HG02943 (cell line): ENCODE results near the gene NCOA6.
"Not testable (repeated sequence)": the region's sequence is repeated elsewhere in the genome, so short reads cannot be mapped to it uniquely, and the experiment has no call there.

ENCODE experiments used
- ATAC-seq: cut with Tn5 transposase; IDR thresholded peaks from one replicate; pipeline ENCODE4 v1.9.1; 2021; ENCODE audit warnings: mild to moderate bottlenecking, low read depth, moderate library complexity; ENCODE audit not compliant: unreplicated experiment

NCOA6 gene

GRCh38 chr20:34831936-34832335, 6.5 kb upstream of the NCOA6 start:
- no peak for ATAC-seq

GRCh38 chr20:34829191-34829590, 3.7 kb upstream of the NCOA6 start:
- ATAC-seq: no peak

- no peak for ATAC-seq
Observed at GRCh38 chr20:34824806-34825529, 483 bp downstream of the NCOA6 start.

- no peak for ATAC-seq
Observed at GRCh38 chr20:34824452-34824805, 1.0 kb downstream of the NCOA6 start.

GRCh38 chr20:34824026-34824425, 1.4 kb downstream of the NCOA6 start:
- ATAC-seq: no peak

GRCh38 chr20:34820805-34821578, 4.5 kb downstream of the NCOA6 start:
- no peak for ATAC-seq

GRCh38 chr20:34817801-34818200, 7.7 kb downstream of the NCOA6 start:
- no peak for ATAC-seq

GRCh38 chr20:34817072-34817471, 8.4 kb downstream of the NCOA6 start:
- no peak for ATAC-seq

GRCh38 chr20:34815636-34816035, 9.8 kb downstream of the NCOA6 start:
- no peak for ATAC-seq

- no peak for ATAC-seq
Observed at GRCh38 chr20:34808583-34808982, 16.9 kb downstream of the NCOA6 start.

- not testable (repeated sequence) for ATAC-seq
Observed at GRCh38 chr20:34807944-34808465, 17.4 kb downstream of the NCOA6 start.

- ATAC-seq: no peak
Observed at GRCh38 chr20:34806255-34806654, 19.2 kb downstream of the NCOA6 start.

GRCh38 chr20:34798871-34799270, 26.6 kb downstream of the NCOA6 start:
- ATAC-seq: no peak

- no peak for ATAC-seq
Observed at GRCh38 chr20:34798328-34798727, 27.1 kb downstream of the NCOA6 start.

GRCh38 chr20:34797012-34797995, 28.1 kb downstream of the NCOA6 start:
- no peak for ATAC-seq

- ATAC-seq: no peak
Observed at GRCh38 chr20:34794006-34794585, 31.4 kb downstream of the NCOA6 start.

GRCh38 chr20:34792687-34793363, 32.6 kb downstream of the NCOA6 start:
- no peak for ATAC-seq

GRCh38 chr20:34791289-34792020, 34.0 kb downstream of the NCOA6 start:
- no peak for ATAC-seq

- no peak for ATAC-seq
Observed at GRCh38 chr20:34781220-34781619, 44.2 kb downstream of the NCOA6 start.
